ENCODE data around the gene ITGA1.

- no peak for TF ChIP-seq SIN3A (IDR thresholded peaks at IDR 0.05; ENCODE audit: borderline replicate concordance, insufficient read depth, low read depth, low read length)
- TF ChIP-seq, protein P1, sequence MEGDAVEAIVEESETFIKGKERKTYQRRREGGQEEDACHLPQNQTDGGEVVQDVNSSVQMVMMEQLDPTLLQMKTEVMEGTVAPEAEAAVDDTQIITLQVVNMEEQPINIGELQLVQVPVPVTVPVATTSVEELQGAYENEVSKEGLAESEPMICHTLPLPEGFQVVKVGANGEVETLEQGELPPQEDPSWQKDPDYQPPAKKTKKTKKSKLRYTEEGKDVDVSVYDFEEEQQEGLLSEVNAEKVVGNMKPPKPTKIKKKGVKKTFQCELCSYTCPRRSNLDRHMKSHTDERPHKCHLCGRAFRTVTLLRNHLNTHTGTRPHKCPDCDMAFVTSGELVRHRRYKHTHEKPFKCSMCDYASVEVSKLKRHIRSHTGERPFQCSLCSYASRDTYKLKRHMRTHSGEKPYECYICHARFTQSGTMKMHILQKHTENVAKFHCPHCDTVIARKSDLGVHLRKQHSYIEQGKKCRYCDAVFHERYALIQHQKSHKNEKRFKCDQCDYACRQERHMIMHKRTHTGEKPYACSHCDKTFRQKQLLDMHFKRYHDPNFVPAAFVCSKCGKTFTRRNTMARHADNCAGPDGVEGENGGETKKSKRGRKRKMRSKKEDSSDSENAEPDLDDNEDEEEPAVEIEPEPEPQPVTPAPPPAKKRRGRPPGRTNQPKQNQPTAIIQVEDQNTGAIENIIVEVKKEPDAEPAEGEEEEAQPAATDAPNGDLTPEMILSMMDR (IDR thresholded peaks at IDR 0.05): no peak
Observed at GRCh38 chr5:52778781-52779180, 8.9 kb upstream of the ITGA1 start.

Data from Panc1 (cell line).